HepG2 (cell line): Measurements from ENCODE around the gene EREG. TPM values are rescaled to one million over a fixed set of nuclear protein-coding genes. Genes with fewer than 3 reads are reported as not detected.

Experiments used
- ATAC-seq: fragments of 200-7000 bp; cut with Tn5 transposase; 3 replicates; pipeline ENCODE4 v1.9.1; 2020; ENCODE audit warnings: mild to moderate bottlenecking, moderate library complexity
- BruUV-seq: library from RNA; stranded (reverse); fragments of 400-500 nt; replicated peaks from 2 replicates; lab custom pipeline; 2021; lab: Mats Ljungman, UMichigan
- CTCF ChIA-PET: fragments of 300-600 bp; formaldehyde crosslinking; extraction: SDS; loops from one replicate; lab custom pipeline; 2021; ENCODE audit warnings: low total read pairs, inconsistent platforms, low intra/inter-chr PET ratio; lab: Yijun Ruan, JAX
- POLR2A ChIA-PET: fragments of 350-600 bp; sonication (Branson Sonifier 250); formaldehyde crosslinking; loops from one replicate; lab custom pipeline; 2020; ENCODE audit warnings: antibody characterized with exemption, inconsistent platforms; lab: Yijun Ruan, JAX
- DNase-seq: peaks from one replicate; pipeline ENCODE4 v3.0.0-alpha.2; 2015; ENCODE audit warnings: low spot score
- FAIRE-seq: peaks from 3 replicates; lab custom pipeline; 2011; peaks lifted over from hg19 to GRCh38; lab: Jason Lieb, UNC
- H2AFZ ChIP-seq: one replicate; pipeline ENCODE4 v1.6.1; 2011; ENCODE audit warnings: low read length, inconsistent platforms
- H3K27ac ChIP-seq: fragments of 300-600 bp; 3 replicates; pipeline ENCODE4 v1.8.0; 2011; ENCODE audit warnings: mixed run types, mild to moderate bottlenecking, mixed read lengths, low read length, inconsistent platforms; ENCODE audit not compliant: insufficient read depth; ENCODE audit errors: extremely low read length
- H3K27me3 ChIP-seq, 2 experiments: fragments of 200-600 bp in 1 of 2; 2 replicates in 1 of 2; 3 replicates in 1 of 2; pipeline versions ENCODE4 v1.6.0 to v1.8.0; 2011; ENCODE audit warnings: low read length in 2 of 2, mild to moderate bottlenecking in 2 of 2, moderate library complexity in 2 of 2, inconsistent platforms in 1 of 2; ENCODE audit not compliant: insufficient read depth in 2 of 2, control insufficient read depth in 1 of 2
- H3K36me3 ChIP-seq, 2 experiments: fragments of 200-600 bp in 1 of 2; replicated peaks in 1 of 2; 2 replicates in 1 of 2; 3 replicates in 1 of 2; pipeline versions ENCODE4 v1.5.1 to v1.8.0; 2011; ENCODE audit warnings: low read length in 2 of 2, inconsistent platforms in 1 of 2; ENCODE audit not compliant: insufficient read depth in 2 of 2, control insufficient read depth in 1 of 2
- H3K4me1 ChIP-seq: 2 replicates; pipeline ENCODE4 v1.5.1; 2012; ENCODE audit warnings: low read length, inconsistent platforms; ENCODE audit not compliant: insufficient read depth
- H3K4me2 ChIP-seq: 2 replicates; pipeline ENCODE4 v1.6.0; 2011; ENCODE audit warnings: low read depth, low read length, inconsistent platforms
- H3K4me3 ChIP-seq, 3 experiments: fragments of 200-600 bp in 1 of 3; sonication (generic), shearing (Covaris generic) in 1 of 3; replicated peaks in 1 of 3; 2 replicates each; pipeline ENCODE4 v1.5.1; 2011 to 2016; ENCODE audit warnings: low read length in 3 of 3, inconsistent platforms in 2 of 3, low read depth in 2 of 3, mild to moderate bottlenecking in 2 of 3, control low read depth in 1 of 3, mixed read lengths in 1 of 3; ENCODE audit not compliant: insufficient read depth in 1 of 3
- H3K79me2 ChIP-seq: one replicate; pipeline ENCODE4 v1.6.1; 2011; ENCODE audit warnings: low read length, inconsistent platforms; ENCODE audit not compliant: insufficient read depth
- H3K9ac ChIP-seq: 2 replicates; pipeline ENCODE4 v1.6.0; 2011; ENCODE audit warnings: mild to moderate bottlenecking, low read depth, low read length, inconsistent platforms; ENCODE audit not compliant: insufficient read depth
- H3K9me3 ChIP-seq: 2 replicates; pipeline ENCODE4 v1.5.1; 2012; ENCODE audit warnings: mild to moderate bottlenecking, low read length
- H4K20me1 ChIP-seq: 2 replicates; pipeline ENCODE4 v1.6.0; 2011; ENCODE audit warnings: inconsistent platforms, mild to moderate bottlenecking, low read length, moderate library complexity; ENCODE audit not compliant: insufficient read depth
- DZIP1 ChIP-seq: sonication (generic); formaldehyde crosslinking; IDR thresholded peaks from 2 replicates; pipeline ENCODE4 v1.5.0; 2020; ENCODE audit warnings: mild to moderate bottlenecking, missing genetic modification reagents
- ETV5 ChIP-seq: IDR thresholded peaks from 2 replicates; pipeline ENCODE4 v1.6.1; 2018; ENCODE audit warnings: missing biosample characterization, missing genetic modification reagents, inconsistent platforms, borderline replicate concordance
- GRHL1 ChIP-seq: sonication (generic); formaldehyde crosslinking; conservative IDR thresholded peaks from 2 replicates; pipeline ENCODE4 v1.8.0; 2022; ENCODE audit warnings: missing genetic modification reagents
- IRF1 ChIP-seq: sonication (generic); formaldehyde crosslinking; IDR thresholded peaks from 2 replicates; pipeline ENCODE4 v1.4.0; 2020; ENCODE audit warnings: low read depth, mild to moderate bottlenecking, missing genetic modification reagents
- MIER2 ChIP-seq: IDR thresholded peaks from 2 replicates; pipeline ENCODE4 v1.6.1; 2016; ENCODE audit warnings: missing biosample characterization, missing genetic modification reagents
- PATZ1 ChIP-seq: sonication (generic); formaldehyde crosslinking; IDR thresholded peaks from 2 replicates; pipeline ENCODE4 v1.4.0; 2020; ENCODE audit warnings: missing genetic modification reagents
- RARG ChIP-seq: sonication (generic); formaldehyde crosslinking; IDR thresholded peaks from 2 replicates; pipeline ENCODE4 v1.4.0; 2020; ENCODE audit warnings: low read depth, mild to moderate bottlenecking, missing genetic modification reagents
- SRSF9 ChIP-seq: fragments of 200-400 bp; formaldehyde crosslinking; IDR thresholded peaks from 2 replicates; pipeline ENCODE4 v1.6.1; 2018; ENCODE audit warnings: borderline replicate concordance, mild to moderate bottlenecking, low read depth, low read length; ENCODE audit not compliant: insufficient read depth, poor library complexity, severe bottlenecking
- ZBTB33 ChIP-seq: sonication (generic); formaldehyde crosslinking; IDR thresholded peaks from 2 replicates; pipeline ENCODE4 v1.4.0; 2020; ENCODE audit warnings: missing genetic modification reagents
- ZNF430 ChIP-seq: sonication (generic); formaldehyde crosslinking; IDR thresholded peaks from 2 replicates; pipeline ENCODE4 v1.9.0; 2021; ENCODE audit warnings: mild to moderate bottlenecking, missing genetic modification reagents
- WGBS: methylation state at CpG from one replicate; pipeline ENCODE4 v1.1.6; 2017; ENCODE audit warnings: low lambda C conversion rate; 5-methylcytosine and 5-hydroxymethylcytosine counted together
- in situ Hi-C: cut with HindIII; loops from 2 replicates; pipeline ENCODE4 v1.10.0; 2017; ENCODE audit warnings: low pct_unique_long_range_greater_than_20kb; ENCODE audit not compliant: extremely low pct_ligation_motif_present
- intact Hi-C: fragments of 100-400 bp; cut with micrococcal nuclease; formaldehyde crosslinking; loops from one replicate; pipeline ENCODE4 v1.10.0; 2022; ENCODE audit not compliant: unreplicated experiment
- polyA plus RNA-seq, 8 experiments: library from polyadenylated mRNA; depleted of rRNA in 3 of 8; stranded (reverse) in 7 of 8; unstranded in 1 of 8; fragments of >200 nt; fragmentation: Illumina TruSeq in 4 of 8; extraction: Trizol in 4 of 8; gene quantifications; 2 replicates each; pipeline versions ENCODE4 v1.2.1 to v1.2.3, GENCODE V29; 2011 to 2016; ENCODE audit warnings: low read depth in 4 of 8, missing spikeins in 1 of 8, mixed read lengths in 1 of 8; ENCODE audit not compliant: insufficient read depth in 1 of 8
- total RNA-seq, 5 experiments: library from RNA; depleted of rRNA; stranded (reverse); fragments of >200 nt; fragmentation: Illumina TruSeq; extraction: Trizol; gene quantifications; 2 replicates each; pipeline ENCODE4 v1.2.3, GENCODE V29; 2016; ENCODE audit warnings: low read depth in 1 of 5

The EREG gene
- total and polyA plus RNA-seq, 2 of the 13 experiments (the other 11 are each of a cell fraction or from before 2014, with no cell fraction given), result 0.11 to 0.13 TPM

- TF ChIP-seq GRHL1 (CRISPR knock-in tag), result no peak
- no peak for TF ChIP-seq MIER2 (CRISPR knock-in tag)
- no peak for TF ChIP-seq ZNF430 (CRISPR knock-in tag)
These were observed 24.5 kb downstream of the EREG start (continued) for GRCh38 chr4:74389494-74389893.

- no peak overlapping the region for H3K9ac ChIP-seq
- no TSS peak for BruUV-seq
- H3K4me1 ChIP-seq, result no peaks in the 10 kb centered on the region
- ATAC-seq (no peak), FAIRE-seq (no peak), DNase-seq (no peak)
- intact Hi-C loops (no loop called here), in situ Hi-C loops (no loop called here)
- 48% methylated on average over 2 of the region's 2 CpGs for WGBS
- no peaks in the 10 kb centered on the region for H3K9me3 ChIP-seq
- no peaks in the 10 kb centered on the region for H3K79me2 ChIP-seq
- H4K20me1 ChIP-seq, result no peaks in the 10 kb centered on the region
- no peak overlapping the region for H3K27ac ChIP-seq
- H3K36me3 ChIP-seq, result no peaks in the 10 kb centered on the region
- ChIA-PET CTCF (no interaction called here), POLR2A (no interaction called here)
- H2AFZ ChIP-seq, result no peak overlapping the region
- H3K4me2 ChIP-seq, result no peak overlapping the region
- H3K4me3 ChIP-seq, result no peak overlapping the region
- TF ChIP-seq RARG (CRISPR knock-in tag) (no peak), PATZ1 (CRISPR knock-in tag) (no peak), ZBTB33 (no peak), ETV5 (CRISPR knock-in tag) (no peak), IRF1 (no peak), DZIP1 (CRISPR knock-in tag) (no peak), SRSF9 (no peak)
- no peaks in the 10 kb centered on the region for H3K27me3 ChIP-seq
These were observed 25.7 kb downstream of the EREG start for GRCh38 chr4:74390677-74391076.
